Neural cell (in vitro differentiated cells): ENCODE data around the gene MAST4. TPM values are rescaled to one million over a fixed set of nuclear protein-coding genes. Genes with fewer than 3 reads are reported as not detected.

ENCODE experiments used
- H2AFZ ChIP-seq: fragments of 200-600, 300-800 bp; sonication (generic), shearing (Covaris generic); 2 replicates; pipeline ENCODE4 v1.6.0; 2014; ENCODE audit warnings: low read depth, mild to moderate bottlenecking, antibody characterized with exemption, low read length, moderate library complexity
- H3F3A ChIP-seq: fragments of 200-600 bp; shearing (Covaris generic); 2 replicates; pipeline ENCODE4 v1.6.1; 2016; ENCODE audit warnings: mild to moderate bottlenecking, moderate library complexity, mixed read lengths, antibody characterized with exemption, low read length; ENCODE audit not compliant: insufficient read depth, poor library complexity, severe bottlenecking
- H3K27ac ChIP-seq: fragments of 200-600, 300-800 bp; sonication (generic), shearing (Covaris generic); 2 replicates; pipeline ENCODE4 v1.5.1; 2014; ENCODE audit warnings: mild to moderate bottlenecking, low read length, moderate library complexity
- H3K27me3 ChIP-seq: fragments of 300-800, 200-600 bp; sonication (generic), shearing (Covaris generic); 2 replicates; pipeline ENCODE4 v1.6.0; 2014; ENCODE audit warnings: mild to moderate bottlenecking, low read depth, low read length, moderate library complexity; ENCODE audit not compliant: insufficient read depth
- H3K36me3 ChIP-seq: fragments of 300-800, 200-600 bp; sonication (generic), shearing (Covaris generic); 2 replicates; pipeline ENCODE4 v1.5.1; 2014; ENCODE audit warnings: mild to moderate bottlenecking, antibody characterized with exemption, low read length, moderate library complexity; ENCODE audit not compliant: insufficient read depth
- H3K4me2 ChIP-seq: fragments of 300-800, 200-600 bp; sonication (generic), shearing (Covaris generic); 2 replicates; pipeline ENCODE4 v1.6.0; 2014; ENCODE audit warnings: mild to moderate bottlenecking, low read length
- H3K4me3 ChIP-seq: fragments of 300-800, 200-600 bp; sonication (generic), shearing (Covaris generic); 2 replicates; pipeline ENCODE4 v1.5.1; 2014; ENCODE audit warnings: mild to moderate bottlenecking, low read length, moderate library complexity
- H3K79me2 ChIP-seq: fragments of 200-600 bp; shearing (Covaris generic); replicated peaks from 2 replicates; pipeline ENCODE4 v1.6.0; 2014; ENCODE audit warnings: mild to moderate bottlenecking, low read length, moderate library complexity; ENCODE audit not compliant: insufficient read depth
- H3K9ac ChIP-seq: fragments of 300-800, 200-600 bp; sonication (generic), shearing (Covaris generic); 2 replicates; pipeline ENCODE4 v1.6.1; 2016; ENCODE audit warnings: mild to moderate bottlenecking, low read length, mixed read lengths
- H3K9me2 ChIP-seq: fragments of 200-600 bp; shearing (Covaris generic); 2 replicates; pipeline ENCODE4 v1.6.1; 2016; ENCODE audit warnings: mild to moderate bottlenecking, low read length, mixed read lengths; ENCODE audit not compliant: insufficient read depth
- H3K9me3 ChIP-seq: fragments of 200-600, 300-800 bp; sonication (generic), shearing (Covaris generic); 2 replicates; pipeline ENCODE4 v1.6.1; 2016; ENCODE audit warnings: mild to moderate bottlenecking, mixed run types, low read length, moderate library complexity, mixed read lengths
- H4K20me1 ChIP-seq: fragments of 200-600 bp; shearing (Covaris generic); 2 replicates; pipeline ENCODE4 v1.6.1; 2016; ENCODE audit warnings: mild to moderate bottlenecking, mixed run types; ENCODE audit not compliant: insufficient read depth
- CTCF ChIP-seq: fragments of 450-650 bp; IDR thresholded peaks from 2 replicates; pipeline ENCODE4 v1.5.1; 2014; ENCODE audit warnings: antibody characterized with exemption, mild to moderate bottlenecking, moderate library complexity; ENCODE audit not compliant: poor library complexity, severe bottlenecking
- EP300 ChIP-seq: fragments of 450-650 bp; conservative IDR thresholded peaks from 2 replicates; pipeline ENCODE4 v1.6.1; 2014; ENCODE audit warnings: antibody characterized with exemption, mild to moderate bottlenecking, moderate library complexity; ENCODE audit not compliant: poor library complexity, severe bottlenecking
- EZH2 ChIP-seq: fragments of 200-600, 300-800 bp; shearing (Covaris generic), sonication (generic); IDR thresholded peaks from 2 replicates; pipeline ENCODE4 v1.6.1; 2014; ENCODE audit warnings: antibody characterized with exemption, low read length, borderline replicate concordance, mild to moderate bottlenecking; ENCODE audit not compliant: insufficient read depth, poor library complexity, severe bottlenecking
- MXI1 ChIP-seq: fragments of 450-650 bp; conservative IDR thresholded peaks from 2 replicates; pipeline ENCODE4 v1.6.1; 2014; ENCODE audit warnings: antibody characterized with exemption, mild to moderate bottlenecking; ENCODE audit not compliant: poor library complexity, severe bottlenecking
- POLR2AphosphoS5 ChIP-seq: IDR thresholded peaks from 2 replicates; pipeline ENCODE4 v1.6.1; 2012
- RAD21 ChIP-seq: fragments of 450-650 bp; conservative IDR thresholded peaks from 2 replicates; pipeline ENCODE4 v1.6.1; 2014; ENCODE audit warnings: antibody characterized with exemption, mild to moderate bottlenecking, moderate library complexity
- REST ChIP-seq: IDR thresholded peaks from 2 replicates; pipeline ENCODE4 v1.6.1; 2012; ENCODE audit warnings: borderline replicate concordance
- SMC3 ChIP-seq: fragments of 450-650 bp; conservative IDR thresholded peaks from 2 replicates; pipeline ENCODE4 v1.6.1; 2014; ENCODE audit warnings: antibody characterized with exemption, mild to moderate bottlenecking, moderate library complexity; ENCODE audit not compliant: poor library complexity
- TAF1 ChIP-seq: IDR thresholded peaks from 2 replicates; pipeline ENCODE4 v1.6.1; 2012; ENCODE audit warnings: low read depth
- polyA plus RNA-seq: library from polyadenylated mRNA; depleted of rRNA; stranded (reverse); fragments of >200 nt; gene quantifications from 2 replicates; pipeline ENCODE4 v1.2.3, GENCODE V29; 2014

The MAST4 gene
- polyA plus RNA-seq, 1 donor from 2014 or later, result 2.3 TPM

- no peaks in the 10 kb centered on the region for H3K27me3 ChIP-seq
- H3K9me3 ChIP-seq, result no peaks in the 10 kb centered on the region
- no peak overlapping the region for H3K4me2 ChIP-seq
- no peak overlapping the region for H3K27ac ChIP-seq
- no peaks in the 10 kb centered on the region for H3K79me2 ChIP-seq
- no peaks in the 10 kb centered on the region for H4K20me1 ChIP-seq
- no peaks in the 10 kb centered on the region for H3K36me3 ChIP-seq
- no peaks in the 10 kb centered on the region for H3K9me2 ChIP-seq
- H2AFZ ChIP-seq, result no peak overlapping the region
- no peak overlapping the region for H3K4me3 ChIP-seq
- H3F3A ChIP-seq, result no peaks in the 10 kb centered on the region
- no peak for TF ChIP-seq EP300
- TF ChIP-seq SMC3, result no peak
- no peak for TF ChIP-seq RAD21
- no peak for TF ChIP-seq POLR2AphosphoS5
- TF ChIP-seq CTCF, result no peak
- no peak for TF ChIP-seq REST
- no peak for TF ChIP-seq MXI1
- TF ChIP-seq EZH2, result no peak
- no peak for TF ChIP-seq TAF1
- H3K9ac ChIP-seq, result no peak overlapping the region
These were observed 26.0 kb upstream of the MAST4 start for GRCh38 chr5:66570201-66570600.

- Histone ChIP-seq H3K9ac (no peak overlapping the region), H3K4me2 (no peak overlapping the region), H3K4me3 (no peak overlapping the region), H3F3A (no peaks in the 10 kb centered on the region), H2AFZ (no peak overlapping the region), H3K9me2 (no peaks in the 10 kb centered on the region), H3K27me3 (no peaks in the 10 kb centered on the region), H3K36me3 (no peaks in the 10 kb centered on the region), H3K27ac (no peak overlapping the region), H3K79me2 (no peaks in the 10 kb centered on the region), H3K9me3 (no peaks in the 10 kb centered on the region), H4K20me1 (no peaks in the 10 kb centered on the region)
- TF ChIP-seq REST (no peak), EP300 (no peak), TAF1 (no peak), MXI1 (no peak), POLR2AphosphoS5 (no peak), RAD21 (no peak), SMC3 (no peak), EZH2 (no peak), CTCF (no peak)
These were observed 22.5 kb upstream of the MAST4 start for GRCh38 chr5:66573733-66574132.
